Stomach (tissue), 4 donors: ENCODE data around the gene FBXL14.

ENCODE experiments used
- CTCF ChIP-seq, 7 experiments: fragments of 450-650 bp in 4 of 7; fragments of 200-600 bp in 3 of 7; sonication (generic) in 3 of 7; IDR thresholded peaks; one replicate each; pipeline ENCODE4 v1.5.1; 2016 to 2019; ENCODE audit warnings: antibody characterized with exemption in 7 of 7, control low read depth in 2 of 7, mild to moderate bottlenecking in 1 of 7
- POLR2A ChIP-seq, 4 donors: fragments of 450-650 bp; IDR thresholded peaks; one replicate each; pipeline ENCODE4 v1.6.1; 2016; ENCODE audit warnings: antibody characterized with exemption in 4 of 4, control low read depth in 2 of 4, mild to moderate bottlenecking in 1 of 4, moderate library complexity in 1 of 4
- POLR2AphosphoS5 ChIP-seq, 3 donors: sonication (generic); formaldehyde crosslinking; IDR thresholded peaks; one replicate each; pipeline ENCODE4 v1.6.1; 2016; ENCODE audit warnings: antibody characterized with exemption in 3 of 3

GRCh38 chr12:1587927-1588574 lies 6.3 kb downstream of the FBXL14 start:
- TF ChIP-seq CTCF (IDR thresholded peaks at IDR 0.05) (no peak), POLR2A (IDR thresholded peaks at IDR 0.05) (no peak), POLR2AphosphoS5 (IDR thresholded peaks at IDR 0.05) (no peak)
